Breast epithelium (tissue), 4 donors: ENCODE measurements around the gene EFNB1. TPM values are rescaled to one million over a fixed set of nuclear protein-coding genes. Genes with fewer than 3 reads are reported as not detected.

ENCODE experiments used
- DNase-seq, 2 donors: peaks; one replicate each; pipeline ENCODE4 v3.0.0-alpha.2; 2019; ENCODE audit warnings: low spot score in 2 of 2
- H3K27ac ChIP-seq, 2 donors: fragments of 200-600 bp; sonication (generic) in 1 of 2; one replicate each; pipeline ENCODE4 v1.5.1; 2016 to 2019; ENCODE audit warnings: mild to moderate bottlenecking in 1 of 2
- H3K27me3 ChIP-seq, 2 donors: fragments of 200-600 bp; sonication (generic) in 1 of 2; one replicate each; pipeline versions ENCODE4 v1.5.1 to v1.6.0; 2017 to 2019; ENCODE audit warnings: control low read depth in 1 of 2, mild to moderate bottlenecking in 1 of 2
- H3K36me3 ChIP-seq: fragments of 200-600 bp; one replicate; pipeline ENCODE4 v1.5.1; 2019
- H3K4me1 ChIP-seq, 2 donors: fragments of 200-600 bp; sonication (generic); one replicate each; pipeline ENCODE4 v1.5.1; 2016 to 2019; ENCODE audit warnings: control low read depth in 1 of 2
- H3K4me3 ChIP-seq, 3 donors: fragments of 200-600 bp; sonication (generic); 1 replicate in 2 of 3; 2 replicates in 1 of 3; pipeline ENCODE4 v1.5.1; 2016 to 2019; ENCODE audit warnings: mild to moderate bottlenecking in 3 of 3, moderate library complexity in 2 of 3
- H3K9me3 ChIP-seq, 2 donors: fragments of 200-600 bp; sonication (generic) in 1 of 2; one replicate each; pipeline ENCODE4 v1.5.1; 2016 to 2019; ENCODE audit warnings: control low read depth in 1 of 2
- CTCF ChIP-seq, 3 donors: fragments of 450-650 bp; IDR thresholded peaks; one replicate each; pipeline ENCODE4 v1.5.1; 2016 to 2017; ENCODE audit warnings: antibody characterized with exemption in 3 of 3, mild to moderate bottlenecking in 3 of 3, moderate library complexity in 3 of 3
- POLR2A ChIP-seq: fragments of 450-650 bp; IDR thresholded peaks from one replicate; pipeline ENCODE4 v1.6.1; 2016; ENCODE audit warnings: antibody characterized with exemption, mild to moderate bottlenecking, moderate library complexity
- POLR2AphosphoS5 ChIP-seq, 3 donors: sonication (generic); formaldehyde crosslinking; IDR thresholded peaks; one replicate each; pipeline ENCODE4 v1.6.1; 2017; ENCODE audit warnings: antibody characterized with exemption in 3 of 3
- intact Hi-C: fragments of 100-400 bp; cut with DNase I; formaldehyde crosslinking; loops from one replicate; pipeline ENCODE4 v1.15.1; 2023; ENCODE audit warnings: low total_unique reads
- total RNA-seq, 3 donors: library from RNA; depleted of rRNA; stranded (reverse); fragments of >200 nt; gene quantifications; one replicate each; pipeline ENCODE4 v1.1.0, GENCODE V29; 2016

EFNB1 gene
- total RNA-seq, 3 donors from 2014 or later = 19.2 to 46.5 (median 41.4) TPM

GRCh38 chrX:68832101-68832416 lies 3.2 kb downstream of the EFNB1 start:
- Histone ChIP-seq H3K36me3 (no peaks in the 10 kb centered on the region), H3K27me3 (peaks cover 0 to 54% of the 10 kb centered on the region in 2 donors), H3K9me3 (no peaks in the 10 kb centered on the region), H3K27ac (peak overlapping the region; percentile 21 to 36), H3K4me1 (no peaks in the 10 kb centered on the region), H3K4me3 (peak overlapping the region; percentile 67 to 82 (median 72))
- no peak for DNase-seq
- intact Hi-C loops = loop anchor here (5.0 kb wide), 1 partner anchor 1075 kb away; no protein-coding TSS in a partner anchor
- TF ChIP-seq CTCF (IDR thresholded peaks at IDR 0.05) = no peak
- no peak for TF ChIP-seq POLR2AphosphoS5 (IDR thresholded peaks at IDR 0.05)
- no peak for TF ChIP-seq POLR2A

GRCh38 chrX:68832516-68833447 lies 4.0 kb downstream of the EFNB1 start:
- Histone ChIP-seq H3K4me1 (no peaks in the 10 kb centered on the region), H3K9me3 (no peaks in the 10 kb centered on the region), H3K4me3 (peak overlapping the region; percentile 67 to 82 (median 72)), H3K36me3 (no peaks in the 10 kb centered on the region), H3K27me3 (peaks cover 0 to 48% of the 10 kb centered on the region in 2 donors), H3K27ac (peak overlapping the region; percentile 20 to 29)
- no peak for DNase-seq
- TF ChIP-seq CTCF (IDR thresholded peaks at IDR 0.05) (no peak), POLR2AphosphoS5 (IDR thresholded peaks at IDR 0.05) (no peak), POLR2A (no peak)
- intact Hi-C loops = loop anchor here (5.0 kb wide), 1 partner anchor 1075 kb away; no protein-coding TSS in a partner anchor

- peak overlapping the region in 1 of 3 donors; percentile 82 for H3K4me3 ChIP-seq
- DNase-seq = no peak
- peak overlapping the region; percentile 29 to 52 for H3K27ac ChIP-seq
- intact Hi-C loops = loop anchor here (5.0 kb wide), 1 partner anchor 1074 kb away; no protein-coding TSS in a partner anchor
- H3K27me3 ChIP-seq = peaks cover 0 to 50% of the 10 kb centered on the region in 2 donors
- no peaks in the 10 kb centered on the region for H3K9me3 ChIP-seq
- no peak for TF ChIP-seq POLR2A
- no peak for TF ChIP-seq POLR2AphosphoS5 (IDR thresholded peaks at IDR 0.05)
- no peak for TF ChIP-seq CTCF (IDR thresholded peaks at IDR 0.05)
- no peaks in the 10 kb centered on the region for H3K4me1 ChIP-seq
- no peaks in the 10 kb centered on the region for H3K36me3 ChIP-seq
Observed at GRCh38 chrX:68833448-68833805, 4.6 kb downstream of the EFNB1 start.

- no peaks in the 10 kb centered on the region for H3K9me3 ChIP-seq
- DNase-seq = no peak
- H3K27me3 ChIP-seq = peaks cover 0 to 54% of the 10 kb centered on the region in 2 donors
- H3K36me3 ChIP-seq = no peaks in the 10 kb centered on the region
- no peaks in the 10 kb centered on the region for H3K4me1 ChIP-seq
- H3K27ac ChIP-seq = peak overlapping the region; percentile 29 to 52
- H3K4me3 ChIP-seq = no peak overlapping the region
- TF ChIP-seq POLR2AphosphoS5 (IDR thresholded peaks at IDR 0.05) (no peak), POLR2A (no peak)
- intact Hi-C loops = loop anchor here (5.0 kb wide), 1 partner anchor 1073 kb away; no protein-coding TSS in a partner anchor
Observed at GRCh38 chrX:68833855-68834331, 5.1 kb downstream of the EFNB1 start.

- Histone ChIP-seq H3K4me1 (no peaks in the 10 kb centered on the region), H3K4me3 (no peak overlapping the region), H3K27ac (peak overlapping the region; percentile 29 to 52), H3K36me3 (no peaks in the 10 kb centered on the region), H3K9me3 (no peaks in the 10 kb centered on the region), H3K27me3 (peaks cover 0 to 58% of the 10 kb centered on the region in 2 donors)
- DNase-seq = peak in 1 of 2 donors; percentile 26
- no peak for TF ChIP-seq POLR2AphosphoS5 (IDR thresholded peaks at IDR 0.05)
- TF ChIP-seq POLR2A = no peak
- no peak for TF ChIP-seq CTCF (IDR thresholded peaks at IDR 0.05)
- intact Hi-C loops = loop anchor here (5.0 kb wide), 1 partner anchor 1073 kb away; no protein-coding TSS in a partner anchor
Observed at GRCh38 chrX:68834371-68835103, 5.7 kb downstream of the EFNB1 start.
